ENCODE measurements around the gene SPNS2.

GRCh38 chr17:4475001-4475400 lies 23.7 kb upstream of the SPNS2 start:
- TF ChIP-seq CTCF (IDR thresholded peaks at IDR 0.05), result no peak
- TF ChIP-seq EP300 (IDR thresholded peaks at IDR 0.05; ENCODE audit: low read depth), result no peak
- no peak for TF ChIP-seq POLR2A (IDR thresholded peaks at IDR 0.05)
- TF ChIP-seq POLR2AphosphoS5 (IDR thresholded peaks at IDR 0.05), result no peak
